Spleen (tissue), 11 donors: ENCODE measurements around the gene CHRNG. TPM values are rescaled to one million over a fixed set of nuclear protein-coding genes. Genes with fewer than 3 reads are reported as not detected.

Source experiments
- DNase-seq: peaks from one replicate; pipeline ENCODE4 v3.0.0-alpha.2; 2020
- H3K27ac ChIP-seq, 8 donors: fragments of 200-600 bp; sonication (generic) in 7 of 8; 1 replicate in 4 of 8; 2 replicates in 4 of 8; pipeline versions ENCODE4 v1.5.0 to v1.8.0; 2016 to 2021; ENCODE audit warnings: inconsistent platforms in 4 of 8, mild to moderate bottlenecking in 4 of 8, moderate library complexity in 1 of 8
- H3K27me3 ChIP-seq, 7 donors: fragments of 200-600 bp; sonication (generic) in 6 of 7; replicated peaks in 1 of 7; 1 replicate in 4 of 7; 2 replicates in 3 of 7; pipeline versions ENCODE4 v1.5.0 to v1.8.0; 2016 to 2021; ENCODE audit warnings: inconsistent platforms in 3 of 7, mild to moderate bottlenecking in 1 of 7
- H3K36me3 ChIP-seq, 6 donors: fragments of 200-600 bp; sonication (generic) in 5 of 6; 1 replicate in 4 of 6; 2 replicates in 2 of 6; pipeline versions ENCODE4 v1.5.0 to v1.8.0; 2016 to 2021; ENCODE audit warnings: inconsistent platforms in 2 of 6
- H3K4me1 ChIP-seq, 6 donors: fragments of 200-600 bp; sonication (generic) in 5 of 6; 1 replicate in 3 of 6; 2 replicates in 3 of 6; pipeline versions ENCODE4 v1.5.0 to v1.8.0; 2016 to 2021; ENCODE audit warnings: inconsistent platforms in 3 of 6
- H3K4me3 ChIP-seq, 8 donors: fragments of 200-600 bp; sonication (generic) in 7 of 8; 1 replicate in 4 of 8; 2 replicates in 4 of 8; pipeline versions ENCODE4 v1.5.0 to v1.8.0; 2016 to 2021; ENCODE audit warnings: inconsistent platforms in 4 of 8, mild to moderate bottlenecking in 4 of 8, moderate library complexity in 2 of 8
- H3K9me3 ChIP-seq, 8 donors: fragments of 200-600 bp; sonication (generic) in 7 of 8; 1 replicate in 4 of 8; 2 replicates in 4 of 8; pipeline versions ENCODE4 v1.5.0 to v1.8.0; 2016 to 2021; ENCODE audit warnings: inconsistent platforms in 4 of 8
- CTCF ChIP-seq, 11 experiments: fragments of 200-600 bp in 7 of 11; fragments of 450-650 bp in 4 of 11; sonication (generic) in 4 of 11; IDR thresholded peaks in 8 of 11; conservative IDR thresholded peaks in 3 of 11; 1 replicate in 7 of 11; 2 replicates in 4 of 11; pipeline versions ENCODE4 v1.4.0 to v1.8.0; 2016 to 2021; ENCODE audit warnings: antibody characterized with exemption in 11 of 11, inconsistent platforms in 4 of 11, mild to moderate bottlenecking in 1 of 11
- POLR2A ChIP-seq, 3 donors: fragments of 450-650 bp; IDR thresholded peaks; one replicate each; pipeline ENCODE4 v1.5.1; 2017; ENCODE audit warnings: antibody characterized with exemption in 3 of 3, mild to moderate bottlenecking in 1 of 3
- POLR2AphosphoS5 ChIP-seq, 3 donors: sonication (generic); formaldehyde crosslinking; IDR thresholded peaks; one replicate each; pipeline ENCODE4 v1.5.1; 2017; ENCODE audit warnings: antibody characterized with exemption in 3 of 3
- WGBS, 5 donors: extraction: QIAGEN DNeasy Blood & Tissue Kit in 3 of 5; methylation state at CpG; one replicate each; pipeline versions ENCODE4 v1.1.5 to v1.1.7; 2013 to 2018; 5-methylcytosine and 5-hydroxymethylcytosine counted together
- intact Hi-C: fragments of 100-400 bp; cut with DNase I; formaldehyde crosslinking; loops from one replicate; pipeline ENCODE4 v1.15.0; 2023; ENCODE audit warnings: low total_unique reads
- polyA plus RNA-seq, 3 donors: library from polyadenylated mRNA; stranded (reverse); fragments of 200-250 nt; gene quantifications; one replicate each; pipeline ENCODE4 v1.2.1, GENCODE V29; 2013
- total RNA-seq, 7 donors: library from RNA; depleted of rRNA in 3 of 7; stranded (reverse); fragments of >200 nt in 3 of 7; fragmentation: NEBNext Ultra II Directional in 4 of 7; extraction: Animal tissue kit (Norgen Biotek cat#: 25700) in 4 of 7; gene quantifications; one replicate each; pipeline versions ENCODE4 v1.1.0 to v1.2.1, GENCODE V29; 2016 to 2021
- donor health status: healthy with polysubstance abuse.
- donor health status: DM: no; HTN: no; CAD: no; lungs with moderate emphysema.
- donor health status: DM: no; HTN: no; CAD: no.
- donor health status: Bipolar disorder and iron deficiency.
- donor health status: healthy.
- donor health status: DM: no; HTN: no; CAD: no.
- donor health status: DM: yes; HTN: yes; CAD: no.

Gene CHRNG
- total and polyA plus RNA-seq, 10 donors, result 0.06 TPM; not detected in 9

- Histone ChIP-seq H3K4me1 (peaks cover 0 to 23% (median 18%) of the 10 kb centered on the region in 6 donors), H3K27me3 (peaks cover 4 to 65% (median 28%) of the 10 kb centered on the region in 7 donors), H3K4me3 (no peak overlapping the region), H3K9me3 (no peaks in the 10 kb centered on the region), H3K27ac (no peak overlapping the region), H3K36me3 (no peaks in the 10 kb centered on the region)
- TF ChIP-seq POLR2AphosphoS5 (IDR thresholded peaks at IDR 0.05), result no peak
- no peak for TF ChIP-seq POLR2A (IDR thresholded peaks at IDR 0.05)
- TF ChIP-seq CTCF (IDR thresholded peaks at IDR 0.05 in 8 of 11, conservative IDR thresholded peaks at IDR 0.05 in 3 of 11), result no peak
- WGBS, 5 donors, result 74 to 87% (median 79%) methylated on average over 4 of the region's 4 CpGs
- DNase-seq, result no peak
- intact Hi-C loops, result no loop called here
These were observed 32.8 kb upstream of the CHRNG start for GRCh38 chr2:232506709-232507108.

- Histone ChIP-seq H3K4me3 (no peak overlapping the region), H3K4me1 (peaks cover 0 to 7% (median 5%) of the 10 kb centered on the region in 6 donors), H3K27ac (no peak overlapping the region), H3K27me3 (peaks cover 2 to 64% (median 15%) of the 10 kb centered on the region in 7 donors), H3K36me3 (no peaks in the 10 kb centered on the region), H3K9me3 (no peaks in the 10 kb centered on the region)
- TF ChIP-seq CTCF (IDR thresholded peaks at IDR 0.05 in 8 of 11, conservative IDR thresholded peaks at IDR 0.05 in 3 of 11), result no peak
- TF ChIP-seq POLR2AphosphoS5 (IDR thresholded peaks at IDR 0.05), result no peak
- no peak for TF ChIP-seq POLR2A (IDR thresholded peaks at IDR 0.05)
- intact Hi-C loops, result no loop called here
- DNase-seq, result no peak
- 75 to 95% (median 84%) methylated on average over 3 to 7 of the region's 7 CpGs for WGBS, 5 donors
These were observed 31.2 kb upstream of the CHRNG start for GRCh38 chr2:232508251-232508650.

- no peak for TF ChIP-seq CTCF (IDR thresholded peaks at IDR 0.05 in 8 of 11, conservative IDR thresholded peaks at IDR 0.05 in 3 of 11)
- no peak for TF ChIP-seq POLR2AphosphoS5 (IDR thresholded peaks at IDR 0.05)
- no peak for TF ChIP-seq POLR2A (IDR thresholded peaks at IDR 0.05)
- 61 to 75% (median 70%) methylated on average over 3 to 11 of the region's 11 CpGs for WGBS, 5 donors
These were observed 28.1 kb upstream of the CHRNG start for GRCh38 chr2:232511336-232511890.

GRCh38 chr2:232512602-232513001, 26.9 kb upstream of the CHRNG start:
- Histone ChIP-seq H3K4me1 (no peaks in the 10 kb centered on the region), H3K36me3 (no peaks in the 10 kb centered on the region), H3K27me3 (peaks cover 0 to 29% (median 0%) of the 10 kb centered on the region in 7 donors), H3K27ac (no peak overlapping the region), H3K4me3 (no peak overlapping the region), H3K9me3 (no peaks in the 10 kb centered on the region)
- 83 to 92% (median 85%) methylated on average over 9 to 10 of the region's 10 CpGs for WGBS, 5 donors
- TF ChIP-seq POLR2A (IDR thresholded peaks at IDR 0.05), result no peak
- TF ChIP-seq POLR2AphosphoS5 (IDR thresholded peaks at IDR 0.05), result no peak
- no peak for TF ChIP-seq CTCF (IDR thresholded peaks at IDR 0.05 in 8 of 11, conservative IDR thresholded peaks at IDR 0.05 in 3 of 11)
- DNase-seq, result no peak
- intact Hi-C loops, result no loop called here

More at GRCh38 chr2:232511336-232511890, 28.1 kb upstream of the CHRNG start:
- Histone ChIP-seq H3K27me3 (peaks cover 0 to 35% (median 0%) of the 10 kb centered on the region in 7 donors), H3K36me3 (no peaks in the 10 kb centered on the region), H3K4me1 (no peaks in the 10 kb centered on the region), H3K27ac (no peak overlapping the region), H3K9me3 (no peaks in the 10 kb centered on the region), H3K4me3 (no peak overlapping the region)
- DNase-seq, result no peak
- intact Hi-C loops, result no loop called here
